HG03045 (cell line): Measurements from ENCODE around the gene MYO10.

ENCODE experiments used
- ATAC-seq: cut with Tn5 transposase; IDR thresholded peaks from one replicate; pipeline ENCODE4 v1.9.1; 2021; ENCODE audit warnings: mild to moderate bottlenecking, moderate library complexity; ENCODE audit not compliant: unreplicated experiment

The MYO10 gene

DNA sequence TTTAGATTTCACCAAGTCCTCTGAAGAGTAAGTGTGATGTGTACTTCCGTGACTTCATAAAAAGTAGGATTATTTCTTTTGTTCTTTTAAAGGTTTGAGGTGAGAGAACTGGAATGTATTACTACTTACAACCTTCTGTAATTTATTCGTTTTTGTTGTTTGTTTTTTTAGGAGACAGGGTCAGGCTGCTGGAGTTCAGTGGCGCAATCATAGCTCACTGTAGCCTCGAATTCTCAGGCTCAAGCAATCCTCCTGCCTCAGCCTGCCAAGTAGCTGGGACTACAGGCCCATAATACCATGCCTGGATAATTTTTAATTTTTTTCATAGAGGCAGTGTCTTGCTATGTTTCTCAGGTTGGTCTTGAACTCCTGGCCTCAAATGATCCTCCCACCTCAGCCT is 251.0 kb downstream of the MYO10 start:
- ATAC-seq = no peak

DNA sequence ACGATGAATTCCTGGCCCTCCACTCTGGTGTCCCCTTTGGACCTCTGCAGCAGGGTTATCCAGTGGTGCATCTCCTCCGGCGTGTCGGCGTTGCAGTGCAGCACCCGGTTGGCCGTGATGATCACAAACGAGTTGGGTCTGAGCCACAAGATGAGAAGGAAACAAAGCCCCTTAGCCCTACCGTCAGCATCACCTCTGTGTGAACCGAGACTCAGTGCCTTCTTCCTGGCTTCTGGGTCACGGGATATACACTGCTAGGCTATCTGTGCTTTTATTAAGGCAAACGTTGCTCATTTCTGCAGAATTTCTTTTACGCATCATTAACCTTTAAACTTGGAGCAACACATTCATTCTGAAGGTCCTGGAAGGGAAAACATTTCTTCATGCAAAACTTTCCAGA is 254.2 kb downstream of the MYO10 start:
- ATAC-seq = no peak

DNA sequence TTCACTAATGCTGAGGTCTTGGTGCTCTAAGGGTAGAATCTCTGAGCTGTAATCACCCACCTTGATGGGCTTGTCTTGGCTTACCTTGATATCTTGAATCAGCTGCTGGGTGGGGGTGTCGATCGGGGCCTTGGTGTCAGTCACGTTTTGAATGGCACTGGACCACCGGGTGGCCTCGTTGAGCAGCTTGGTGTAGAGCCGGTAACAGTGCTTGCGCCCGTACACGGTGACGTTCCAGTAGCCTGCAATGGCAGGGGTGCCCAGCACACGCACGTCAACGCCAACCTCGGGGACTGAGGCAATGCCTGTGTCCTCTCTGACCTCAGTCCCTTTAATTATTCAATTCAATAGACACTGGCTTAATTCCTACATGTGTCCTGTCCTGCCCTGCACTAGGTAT is 256.2 kb downstream of the MYO10 start:
- no peak for ATAC-seq

DNA sequence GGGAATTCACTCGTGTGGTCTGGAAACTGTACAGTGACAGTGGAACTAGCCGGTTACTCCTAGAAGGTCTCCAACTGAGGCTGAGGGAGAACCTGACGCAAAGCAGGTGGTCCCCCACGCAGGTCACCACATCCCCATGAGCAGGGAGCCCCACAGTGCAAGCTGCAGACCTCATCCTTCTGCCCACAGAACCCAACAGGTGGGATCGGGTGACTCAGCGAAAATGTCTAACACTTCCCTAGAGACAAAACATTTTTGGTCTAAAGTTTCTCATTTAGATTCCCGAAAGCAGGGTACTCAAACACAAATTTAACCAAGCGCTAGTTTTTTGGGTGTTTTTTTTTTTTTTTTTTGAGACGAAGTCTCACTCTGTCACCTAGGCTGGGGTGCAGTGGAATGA is 256.9 kb downstream of the MYO10 start:
- ATAC-seq = no peak

DNA sequence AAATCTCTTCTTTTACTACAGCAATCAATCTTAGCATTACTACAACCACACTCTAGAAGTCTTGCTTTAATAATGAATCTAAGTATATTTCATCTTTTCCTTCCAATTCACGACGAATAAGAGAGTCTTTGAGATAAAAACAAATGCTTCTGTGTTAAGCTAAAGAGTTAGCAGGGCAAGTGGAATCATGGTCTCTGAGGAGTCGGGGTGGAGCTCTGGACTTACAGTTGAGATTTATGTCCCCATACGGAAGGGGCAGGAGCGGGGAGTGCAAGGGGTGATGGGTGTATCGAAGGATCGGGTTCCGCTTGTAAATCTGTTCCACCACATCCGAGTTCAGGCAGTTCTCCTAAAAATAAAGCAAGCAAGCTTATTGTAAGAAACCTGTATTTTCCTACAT is 260.3 kb downstream of the MYO10 start:
- no peak for ATAC-seq

DNA sequence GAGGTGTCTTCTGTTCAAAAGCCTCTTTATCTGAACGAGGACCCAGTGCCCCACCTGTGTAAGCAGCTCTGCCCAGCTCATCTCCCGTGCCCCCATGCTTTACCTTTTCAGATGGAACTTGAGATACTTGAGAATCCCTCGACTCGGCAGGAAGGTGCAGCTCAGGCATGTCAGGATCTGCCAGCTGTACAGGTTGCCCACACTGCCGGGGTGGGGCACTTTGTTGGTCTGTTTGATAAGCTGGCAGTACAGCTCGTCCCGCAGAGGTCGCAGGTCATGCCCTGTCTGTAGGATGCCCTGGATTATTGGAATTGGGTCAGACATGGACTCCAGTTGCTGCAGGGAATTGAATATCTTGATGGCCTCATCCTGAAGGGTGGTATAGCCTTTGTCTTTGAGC is 261.3 kb downstream of the MYO10 start:
- ATAC-seq = no peak

DNA sequence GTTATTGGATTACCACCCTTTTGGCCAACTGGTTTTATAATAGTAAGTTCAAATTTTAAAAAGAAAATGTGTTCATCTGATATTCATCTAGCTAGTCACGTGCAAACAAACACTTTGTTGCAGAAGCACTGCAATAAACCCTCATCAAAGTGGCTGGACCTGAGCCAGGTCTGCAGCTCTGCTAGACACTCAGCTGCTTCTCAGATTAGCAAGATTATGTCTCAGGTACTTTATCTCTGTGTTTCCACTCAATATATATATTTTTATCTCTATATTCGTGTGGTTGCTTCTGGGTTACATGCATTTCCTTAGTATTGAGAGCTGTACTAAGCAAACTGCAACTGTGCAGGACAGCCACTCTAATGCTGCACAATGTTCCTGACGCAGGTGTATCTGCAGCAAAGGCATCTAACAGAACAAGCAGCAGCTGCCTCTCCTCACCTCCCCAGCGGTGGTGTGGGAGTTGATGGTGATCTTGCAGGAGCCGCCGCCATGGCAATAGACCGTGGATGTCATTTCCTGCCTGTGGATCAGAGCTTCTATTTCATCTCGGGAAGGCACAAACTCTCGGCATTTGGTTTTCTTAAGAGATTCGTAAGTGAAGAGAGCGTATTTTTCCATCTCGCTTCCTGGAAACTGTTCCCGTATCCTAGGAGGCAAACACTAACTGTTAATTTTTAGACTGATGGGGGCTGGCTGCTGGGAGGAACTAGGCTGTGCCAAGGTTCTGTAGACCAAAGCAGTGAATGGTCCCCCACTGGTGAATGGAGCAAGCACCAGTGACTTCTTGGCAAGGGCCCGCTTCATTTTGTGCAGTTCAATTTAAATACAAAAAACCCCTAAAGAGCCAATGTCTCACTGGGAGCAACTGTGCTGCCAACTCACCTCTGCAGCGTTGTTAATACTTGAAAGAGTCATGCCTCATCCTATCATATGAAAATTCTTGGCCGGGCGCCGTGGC is 262.6 kb downstream of the MYO10 start:
- ATAC-seq = no peak

DNA sequence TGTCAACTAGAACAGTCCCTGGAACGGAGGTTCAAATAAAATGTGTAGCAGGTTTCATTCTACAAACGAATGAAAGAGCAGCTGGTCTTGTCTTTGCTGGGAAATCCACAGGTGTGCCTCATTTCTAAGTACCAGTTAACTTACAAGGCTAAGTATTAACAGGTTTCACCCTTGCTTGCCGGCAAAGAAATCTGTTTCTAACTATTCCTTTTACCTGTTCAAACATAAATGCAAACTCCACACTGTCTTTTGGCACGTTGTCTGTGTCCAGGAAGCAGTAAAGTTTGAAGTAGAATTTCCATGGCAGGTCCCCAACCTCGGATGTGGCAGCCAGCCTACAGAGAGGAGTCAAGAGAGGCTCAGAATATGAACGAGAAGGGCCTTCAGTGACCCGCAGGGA is 264.9 kb downstream of the MYO10 start:
- no peak for ATAC-seq

DNA sequence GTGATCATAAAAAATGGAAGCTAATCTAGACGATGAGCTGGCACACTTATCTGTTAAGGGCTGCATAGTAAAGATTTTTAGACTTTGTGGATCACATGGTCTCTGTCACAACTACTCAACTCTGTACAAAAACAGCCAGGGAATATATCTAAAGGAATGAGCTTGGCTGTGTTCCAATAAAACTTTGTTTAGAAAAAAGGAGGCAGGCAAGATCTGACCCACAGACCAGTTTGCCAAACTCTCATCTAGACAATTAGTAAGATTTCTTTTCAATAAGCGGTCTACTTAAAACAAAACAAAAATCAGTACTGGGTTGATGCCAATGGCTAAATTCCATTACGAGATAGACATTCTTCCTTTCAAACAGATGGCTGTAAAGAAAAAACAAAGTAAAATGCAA is 266.3 kb downstream of the MYO10 start:
- ATAC-seq = no peak

DNA sequence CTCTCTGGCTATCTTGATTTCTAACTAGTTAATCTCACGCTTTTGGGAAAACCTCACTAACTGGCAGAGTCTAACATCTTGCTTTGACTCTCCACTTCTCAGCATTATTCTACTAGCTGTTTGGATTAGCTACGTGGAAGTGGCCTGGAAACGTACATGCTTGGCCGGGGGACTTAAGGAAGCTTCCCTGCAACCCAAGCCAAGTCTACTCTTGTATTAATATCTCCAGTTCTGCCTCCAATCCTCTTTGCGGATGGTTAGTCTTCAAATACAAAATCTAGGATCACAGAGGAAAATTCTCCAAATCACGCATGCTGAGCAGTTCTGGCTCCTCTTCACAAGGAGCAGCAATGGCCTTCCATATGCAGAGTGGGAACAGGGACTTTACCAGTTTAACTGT is 267.5 kb downstream of the MYO10 start:
- ATAC-seq = no peak

DNA sequence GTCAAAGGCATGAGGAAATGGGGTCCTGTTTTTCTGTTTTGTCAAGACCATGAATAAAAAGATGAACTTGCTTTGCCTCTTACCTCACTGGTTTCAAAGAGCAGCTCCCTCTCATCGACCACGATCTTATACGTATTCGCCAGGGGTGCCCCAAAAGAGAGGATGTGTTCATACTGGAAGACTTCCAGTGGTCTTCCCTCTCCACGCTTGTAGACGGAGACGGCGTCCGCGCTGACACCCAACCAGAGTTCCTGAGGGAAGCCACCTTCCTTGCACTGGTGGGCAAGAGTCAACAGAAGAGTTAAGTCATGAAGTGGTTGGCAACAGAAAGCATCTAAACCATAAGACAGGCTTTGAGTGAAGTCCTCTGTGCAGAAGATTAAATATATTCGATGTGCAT is 267.9 kb downstream of the MYO10 start:
- ATAC-seq = no peak

DNA sequence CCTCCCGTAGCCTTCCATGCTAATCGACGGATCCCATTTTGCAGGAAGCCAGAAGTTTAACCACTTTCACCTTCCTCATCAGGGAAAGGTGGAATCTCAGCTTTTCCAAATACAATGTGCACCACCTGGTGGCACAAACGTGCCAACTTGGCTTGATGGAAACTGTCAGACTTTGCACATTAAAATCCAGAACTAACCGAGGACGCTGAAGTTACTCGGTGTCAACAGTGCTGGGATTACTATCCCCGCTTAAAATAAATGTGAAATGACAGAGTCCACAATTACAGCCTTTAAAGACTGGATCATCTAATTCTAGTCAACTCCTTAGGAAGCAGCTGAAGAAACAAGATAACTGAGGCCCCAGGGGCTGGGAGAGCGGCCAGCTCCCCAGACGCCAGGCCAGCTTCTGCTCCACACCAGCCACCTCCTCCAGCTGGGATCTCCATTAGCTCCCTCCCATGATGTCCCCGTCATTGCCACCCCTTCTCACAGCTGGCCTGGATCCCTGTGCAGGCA is 269.1 kb downstream of the MYO10 start:
- ATAC-seq = no peak

DNA sequence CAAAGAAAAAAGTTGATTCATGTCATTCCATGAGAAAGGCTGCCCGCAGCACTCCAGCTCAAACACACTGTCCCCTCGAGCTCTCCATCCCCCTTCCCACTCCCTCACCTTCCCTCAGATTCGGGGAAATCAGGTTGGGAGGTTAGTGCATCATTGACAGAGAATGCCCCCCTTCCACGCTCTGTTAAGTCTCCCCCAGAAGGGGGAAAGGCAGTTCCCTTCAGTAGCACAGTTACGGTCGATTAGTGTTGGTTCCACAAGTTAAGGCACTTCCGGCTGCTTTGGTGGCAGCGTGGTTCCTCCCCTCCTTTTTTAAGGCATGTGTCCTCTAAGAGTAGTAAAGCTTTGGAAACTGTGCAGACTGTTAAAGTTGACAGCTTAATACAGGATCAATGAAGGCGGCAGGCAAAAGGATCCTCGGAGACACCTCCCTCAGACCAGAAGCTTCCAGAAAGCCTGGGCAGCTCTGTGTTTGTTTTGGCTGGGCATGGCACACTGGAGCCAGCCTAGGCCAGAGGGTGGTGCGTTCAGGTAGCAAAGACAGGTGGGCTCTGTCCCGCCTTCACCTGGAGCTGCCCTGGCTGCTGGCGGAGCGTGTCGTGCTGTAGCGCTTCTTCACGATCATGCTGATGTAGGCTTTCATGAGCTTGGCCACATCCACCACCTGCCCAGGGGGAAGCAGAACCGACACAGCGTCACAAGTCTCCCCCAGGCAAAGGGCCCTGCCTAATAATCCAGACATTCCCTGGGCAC is 269.8 kb downstream of the MYO10 start:
- no peak for ATAC-seq

DNA sequence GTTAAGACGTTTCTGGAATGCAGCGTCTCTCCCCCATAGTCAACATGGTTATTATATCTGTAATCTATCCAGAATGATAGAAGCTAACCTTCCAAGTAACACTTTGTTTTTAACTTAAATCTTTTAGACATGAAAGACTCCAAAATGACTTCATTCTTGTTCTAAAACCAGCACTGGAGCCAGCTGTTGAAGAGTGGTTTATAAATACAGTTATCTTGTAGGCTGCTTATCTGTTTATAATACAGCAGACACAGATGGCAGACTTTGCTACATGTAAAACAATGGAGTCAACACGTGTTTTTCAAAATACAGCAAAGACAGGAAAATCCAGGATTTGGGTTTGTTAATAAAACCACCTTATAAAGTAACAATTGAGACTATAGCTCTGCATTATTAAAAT is 270.5 kb downstream of the MYO10 start:
- no peak for ATAC-seq

DNA sequence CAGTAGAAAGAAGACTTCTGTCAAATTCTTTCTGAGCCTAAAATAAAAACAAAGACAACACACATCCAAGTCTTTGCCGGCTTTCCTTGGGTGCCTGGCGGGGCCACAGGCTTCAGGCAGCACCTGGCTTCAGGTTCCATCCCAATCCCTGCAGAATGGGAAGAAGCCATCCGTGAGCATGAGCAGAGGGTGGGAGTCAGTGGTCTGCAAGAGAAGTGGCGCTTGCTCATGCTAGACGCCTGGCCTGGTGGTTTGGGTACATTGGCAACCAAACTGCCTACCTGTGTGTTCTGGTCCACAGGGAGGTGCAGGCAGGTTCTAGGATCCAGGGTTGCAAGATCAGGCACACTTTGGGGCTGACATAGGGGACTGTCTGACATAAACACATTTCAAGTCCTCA is 271.7 kb downstream of the MYO10 start:
- ATAC-seq = no peak

DNA sequence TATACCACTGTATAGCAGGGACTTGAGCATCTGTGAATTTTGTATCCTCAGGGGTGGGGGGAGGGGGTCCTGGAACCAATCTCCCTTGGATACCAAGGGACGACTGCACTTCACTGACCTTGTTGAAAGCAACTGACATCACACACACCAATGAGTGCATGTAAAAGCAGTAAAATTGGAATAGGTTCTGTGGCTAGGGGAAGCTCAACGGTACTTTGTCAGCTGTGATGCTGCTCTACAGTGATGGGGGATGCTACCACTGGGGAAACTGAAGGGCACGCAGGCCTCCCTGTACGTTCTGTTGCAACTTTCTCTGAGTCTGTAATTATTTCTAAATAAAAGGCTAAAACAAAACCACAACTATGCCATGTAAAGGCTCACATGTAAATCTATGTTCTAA is 272.2 kb downstream of the MYO10 start:
- no peak for ATAC-seq

DNA sequence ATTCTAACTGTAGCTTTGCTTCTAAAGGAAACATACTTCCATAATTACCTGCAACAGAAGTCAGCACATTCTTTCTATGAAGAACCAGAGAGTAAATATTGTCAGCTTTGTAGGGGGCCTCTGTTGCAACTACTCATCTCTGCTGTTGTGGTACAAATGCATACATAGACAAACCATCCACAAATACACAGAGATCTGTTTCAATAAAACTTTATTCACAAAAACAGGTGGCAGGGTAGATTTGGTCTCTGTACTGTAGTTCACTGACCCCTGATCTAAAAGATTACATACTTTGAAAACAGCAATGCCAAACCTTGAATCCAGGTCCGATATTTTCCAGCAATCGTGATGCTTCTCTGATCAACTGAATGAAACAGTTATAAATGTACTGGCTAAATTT is 274.4 kb downstream of the MYO10 start:
- ATAC-seq = no peak

DNA sequence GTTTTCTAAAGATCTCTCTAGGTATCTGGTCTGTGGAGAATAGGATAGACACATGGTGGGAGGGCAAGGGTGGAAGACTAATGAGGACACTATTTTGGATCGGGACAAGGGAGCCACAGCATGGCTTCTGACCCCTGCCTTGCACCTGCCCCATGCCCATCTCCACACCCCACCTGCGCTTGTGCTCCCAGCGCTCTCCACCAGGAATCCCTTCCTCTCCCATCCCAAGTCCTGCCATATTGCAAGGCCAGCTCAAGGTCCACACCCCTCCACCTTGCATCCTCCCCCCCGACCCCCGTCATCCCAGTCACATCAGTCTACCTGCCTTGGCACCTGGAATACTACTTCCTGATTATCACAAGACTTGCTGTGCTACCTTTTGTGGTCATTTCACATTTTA is 275.1 kb downstream of the MYO10 start:
- no peak for ATAC-seq

DNA sequence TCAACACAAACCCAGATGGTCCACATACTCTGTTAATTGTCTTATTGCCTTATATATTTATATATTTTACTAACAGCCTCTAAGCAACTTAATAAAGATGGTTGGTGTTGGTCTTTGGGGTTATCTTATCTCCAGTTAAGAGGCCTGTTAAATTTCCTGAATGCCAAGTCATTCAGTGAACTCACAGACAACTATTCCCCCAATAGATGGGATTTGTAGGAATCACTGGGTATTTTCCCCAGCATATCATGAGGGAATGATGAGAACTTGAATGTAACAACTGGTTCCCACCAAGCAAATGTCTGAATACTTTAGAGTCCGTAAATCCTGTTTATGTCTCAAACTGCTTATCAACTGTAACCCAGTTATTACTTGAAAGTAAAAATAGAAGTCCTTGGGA is 276.6 kb downstream of the MYO10 start:
- no peak for ATAC-seq

DNA sequence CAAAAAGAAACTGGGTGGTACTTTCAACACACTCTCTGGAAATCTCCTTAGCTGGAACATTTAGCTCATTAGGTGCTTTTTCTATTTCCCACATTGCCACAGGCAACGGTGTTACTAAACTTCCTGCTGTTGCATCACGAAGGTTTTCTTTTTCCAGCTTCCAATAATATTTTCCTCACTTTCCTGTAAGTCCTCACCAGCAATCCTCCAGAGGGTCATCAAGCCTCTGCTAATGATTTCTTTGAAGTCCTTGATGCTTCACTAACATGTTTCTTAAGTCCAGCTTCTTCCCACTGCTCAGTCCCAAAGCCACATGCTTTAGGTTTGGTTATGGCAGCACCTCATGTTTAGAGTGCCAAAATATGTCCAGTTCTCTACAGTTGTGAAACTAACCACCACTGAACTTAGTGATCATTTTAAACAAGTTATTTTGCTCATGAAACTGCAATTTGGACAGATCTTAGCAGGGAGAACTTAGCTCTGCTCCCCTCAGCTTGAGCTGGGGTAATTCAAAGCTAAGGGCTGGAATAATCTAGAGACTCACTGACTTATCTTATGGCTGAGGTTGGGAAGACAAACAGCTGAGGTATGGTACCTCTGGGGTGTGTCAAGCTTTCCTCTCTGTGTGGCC is 279.4 kb downstream of the MYO10 start:
- no peak for ATAC-seq

DNA sequence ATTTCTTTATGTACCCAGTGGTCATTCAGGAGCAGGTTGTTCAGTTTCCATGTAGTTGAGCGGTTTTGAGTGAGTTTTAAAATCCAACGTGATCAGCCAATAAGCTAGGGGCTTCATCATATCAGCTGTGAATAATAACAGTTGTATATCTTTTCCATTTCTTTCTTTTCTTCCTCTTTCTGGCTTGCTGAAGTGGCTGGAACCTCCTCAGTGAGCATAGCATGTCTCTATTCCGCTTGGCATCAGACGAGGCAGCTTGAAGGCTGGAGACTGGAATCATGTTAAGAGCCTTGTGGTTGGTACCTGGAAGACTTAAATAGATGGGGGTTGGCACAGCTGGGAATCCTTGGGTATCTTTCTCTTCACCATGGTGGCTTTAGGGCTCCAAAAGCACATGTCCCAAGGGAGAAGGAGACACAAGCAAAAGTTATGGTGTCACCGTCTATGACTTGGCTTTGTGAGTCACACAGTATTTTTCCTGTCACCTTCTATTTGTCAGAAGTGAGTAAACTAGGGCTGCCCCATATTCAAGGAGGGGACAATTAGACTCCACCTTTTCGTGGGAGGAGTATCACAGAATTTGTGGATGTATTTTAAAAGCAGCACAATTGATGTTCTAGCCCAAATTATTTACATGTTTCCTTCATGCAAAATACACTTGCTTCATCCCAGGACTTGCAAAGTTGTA is 281.3 kb downstream of the MYO10 start:
- no peak for ATAC-seq
